ENCODE measurements around the gene MEPCE.

GRCh38 chr7:100390286-100391009 is 39.2 kb upstream of the MEPCE start:
- no peak for TF ChIP-seq CTCF (IDR thresholded peaks at IDR 0.05)
- TF ChIP-seq POLR2AphosphoS5 (IDR thresholded peaks at IDR 0.05), result no peak
- TF ChIP-seq POLR2A (IDR thresholded peaks at IDR 0.05), result no peak
- TF ChIP-seq EP300 (IDR thresholded peaks at IDR 0.05), result no peak

All from gastroesophageal sphincter (tissue), 3 donors.